ENCODE data around the gene HUWE1. TPM values are rescaled to one million over a fixed set of nuclear protein-coding genes. Genes with fewer than 3 reads are reported as not detected.
"Not testable (repeated sequence)": the region's sequence is repeated elsewhere in the genome, so short reads cannot be mapped to it uniquely, and the experiment has no call there.

Gene HUWE1
- total RNA-seq, 1 experiment from 2014 or later, result 277 TPM

DNA sequence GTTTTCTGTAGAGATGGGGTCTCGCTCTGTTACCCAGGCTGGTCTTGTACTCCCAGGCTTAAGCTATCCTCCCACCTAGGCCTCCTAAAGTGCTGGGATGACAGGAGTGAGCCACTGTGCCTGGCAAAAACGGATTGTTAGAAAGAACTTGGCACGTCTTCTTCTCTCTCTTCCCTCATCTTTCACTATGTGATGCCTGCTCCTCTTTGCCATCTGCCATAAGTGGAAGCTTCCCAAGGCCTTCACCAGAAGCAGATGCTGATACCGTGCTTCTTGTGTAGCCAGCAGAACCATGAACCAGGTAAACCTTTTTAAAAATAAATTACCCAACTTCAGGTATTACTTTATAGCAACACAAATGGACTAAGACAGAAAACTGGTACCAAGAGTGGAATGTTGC is 36.9 kb upstream of the HUWE1 start (continued):
- TF ChIP-seq, protein P1, sequence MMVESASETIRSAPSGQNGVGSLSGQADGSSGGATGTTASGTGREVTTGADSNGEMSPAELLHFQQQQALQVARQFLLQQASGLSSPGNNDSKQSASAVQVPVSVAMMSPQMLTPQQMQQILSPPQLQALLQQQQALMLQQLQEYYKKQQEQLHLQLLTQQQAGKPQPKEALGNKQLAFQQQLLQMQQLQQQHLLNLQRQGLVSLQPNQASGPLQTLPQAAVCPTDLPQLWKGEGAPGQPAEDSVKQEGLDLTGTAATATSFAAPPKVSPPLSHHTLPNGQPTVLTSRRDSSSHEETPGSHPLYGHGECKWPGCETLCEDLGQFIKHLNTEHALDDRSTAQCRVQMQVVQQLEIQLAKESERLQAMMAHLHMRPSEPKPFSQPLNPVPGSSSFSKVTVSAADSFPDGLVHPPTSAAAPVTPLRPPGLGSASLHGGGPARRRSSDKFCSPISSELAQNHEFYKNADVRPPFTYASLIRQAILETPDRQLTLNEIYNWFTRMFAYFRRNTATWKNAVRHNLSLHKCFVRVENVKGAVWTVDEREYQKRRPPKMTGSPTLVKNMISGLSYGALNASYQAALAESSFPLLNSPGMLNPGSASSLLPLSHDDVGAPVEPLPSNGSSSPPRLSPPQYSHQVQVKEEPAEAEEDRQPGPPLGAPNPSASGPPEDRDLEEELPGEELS (CRISPR knock-in tag; IDR thresholded peaks at IDR 0.05), result no peak
- TF ChIP-seq ELF4 (CRISPR knock-in tag; IDR thresholded peaks at IDR 0.05; ENCODE audit: low read depth) (no peak), JUN (CRISPR knock-in tag; IDR thresholded peaks at IDR 0.05) (no peak), ZNF263 (CRISPR knock-in tag; IDR thresholded peaks at IDR 0.05; ENCODE audit: low read depth) (no peak), MXD4 (CRISPR knock-in tag; IDR thresholded peaks at IDR 0.05; ENCODE audit: borderline replicate concordance) (no peak)
- TF ChIP-seq, protein P2, sequence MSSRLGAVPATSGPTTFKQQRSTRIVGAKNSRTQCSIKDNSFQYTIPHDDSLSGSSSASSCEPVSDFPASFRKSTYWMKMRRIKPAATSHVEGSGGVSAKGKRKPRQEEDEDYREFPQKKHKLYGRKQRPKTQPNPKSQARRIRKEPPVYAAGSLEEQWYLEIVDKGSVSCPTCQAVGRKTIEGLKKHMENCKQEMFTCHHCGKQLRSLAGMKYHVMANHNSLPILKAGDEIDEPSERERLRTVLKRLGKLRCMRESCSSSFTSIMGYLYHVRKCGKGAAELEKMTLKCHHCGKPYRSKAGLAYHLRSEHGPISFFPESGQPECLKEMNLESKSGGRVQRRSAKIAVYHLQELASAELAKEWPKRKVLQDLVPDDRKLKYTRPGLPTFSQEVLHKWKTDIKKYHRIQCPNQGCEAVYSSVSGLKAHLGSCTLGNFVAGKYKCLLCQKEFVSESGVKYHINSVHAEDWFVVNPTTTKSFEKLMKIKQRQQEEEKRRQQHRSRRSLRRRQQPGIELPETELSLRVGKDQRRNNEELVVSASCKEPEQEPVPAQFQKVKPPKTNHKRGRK (CRISPR knock-in tag; IDR thresholded peaks at IDR 0.05; ENCODE audit: borderline replicate concordance), result no peak

DNA sequence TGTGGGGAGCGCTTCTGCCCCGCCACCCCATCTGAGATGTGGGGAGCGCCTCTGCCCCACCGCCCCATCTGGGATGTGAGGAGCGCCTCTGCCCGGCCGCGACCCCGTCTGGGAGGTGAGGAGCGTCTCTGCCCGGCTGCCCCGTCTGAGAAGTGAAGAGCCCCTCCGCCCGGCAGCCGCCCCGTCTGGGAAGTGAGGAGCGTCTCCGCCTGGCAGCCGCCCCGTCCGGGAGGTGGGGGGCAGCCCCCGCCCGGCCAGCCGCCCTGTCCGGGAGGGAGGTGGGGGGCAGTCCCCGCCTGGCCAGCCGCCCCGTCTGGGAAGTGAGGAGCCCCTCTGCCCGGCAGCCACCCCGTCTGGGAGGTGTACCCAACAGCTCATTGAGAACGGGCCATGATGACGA is 35.1 kb upstream of the HUWE1 start:
- H3K4me1 Mint-ChIP-seq; DNase-seq (ENCODE audit: low spot score); H3K27ac Mint-ChIP-seq; H3K27me3 Mint-ChIP-seq (ENCODE audit: low read depth); POLR2A ChIA-PET; H3K36me3 Mint-ChIP-seq; CTCF ChIA-PET; H3K9me3 Mint-ChIP-seq; ATAC-seq; H3K4me3 Mint-ChIP-seq: not testable (repeated sequence)

DNA sequence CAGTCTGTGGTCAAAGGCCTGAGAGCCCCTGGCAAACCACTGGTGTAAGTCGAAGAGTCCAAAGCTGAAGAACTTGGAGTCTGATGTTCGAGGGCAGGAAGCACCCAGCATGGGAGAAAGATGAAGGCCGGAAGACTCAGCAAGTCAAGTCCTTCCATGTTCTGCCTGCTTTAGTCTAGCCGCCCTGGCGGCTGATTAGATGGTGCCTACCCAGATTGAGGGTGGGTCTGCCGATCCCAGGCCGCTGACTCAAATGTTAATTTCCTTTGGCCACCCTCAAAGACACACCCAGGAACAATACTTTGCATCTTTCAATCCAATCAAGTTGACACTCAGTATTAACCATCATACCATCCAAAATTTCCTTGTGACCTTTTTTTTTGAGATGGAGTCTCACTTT is 33.1 kb upstream of the HUWE1 start:
- ATAC-seq; POLR2A ChIA-PET; DNase-seq (ENCODE audit: low spot score); H3K27me3 Mint-ChIP-seq (ENCODE audit: low read depth); H3K36me3 Mint-ChIP-seq; H3K9me3 Mint-ChIP-seq; H3K4me3 Mint-ChIP-seq; H3K4me1 Mint-ChIP-seq; CTCF ChIA-PET; H3K27ac Mint-ChIP-seq: not testable (repeated sequence)

GRCh38 chrX:53718073-53718472 is 31.6 kb upstream of the HUWE1 start:
- POLR2A ChIA-PET, result no interaction called here
- ATAC-seq (no peak), DNase-seq (ENCODE audit: low spot score) (no peak)
- Mint-ChIP-seq H3K36me3 (no peaks in the 10 kb centered on the region), H3K4me1 (peaks cover 12% of the 10 kb centered on the region), H3K4me3 (no peak overlapping the region), H3K27ac (no peak overlapping the region), H3K27me3 (ENCODE audit: low read depth) (no peaks in the 10 kb centered on the region), H3K9me3 (no peaks in the 10 kb centered on the region)
- CTCF ChIA-PET, result no interaction called here
- no peak for TF ChIP-seq NFYB (CRISPR knock-in tag; conservative IDR thresholded peaks at IDR 0.05; ENCODE audit: low read depth)
- no peak for TF ChIP-seq KAT7 (CRISPR knock-in tag; IDR thresholded peaks at IDR 0.05; ENCODE audit: borderline replicate concordance)

- CTCF ChIA-PET, result no interaction called here
- H3K36me3 Mint-ChIP-seq, result no peaks in the 10 kb centered on the region
- TF ChIP-seq ZNF281 (CRISPR knock-in tag; IDR thresholded peaks at IDR 0.05) (no peak), NR2C2 (CRISPR knock-in tag; IDR thresholded peaks at IDR 0.05) (no peak), ZNF138 (CRISPR knock-in tag; conservative IDR thresholded peaks at IDR 0.05) (no peak), ZNF219 (CRISPR knock-in tag; IDR thresholded peaks at IDR 0.05; ENCODE audit: borderline replicate concordance) (no peak), ZNF232 (CRISPR knock-in tag; IDR thresholded peaks at IDR 0.05) (no peak), ATF3 (CRISPR knock-in tag; conservative IDR thresholded peaks at IDR 0.05) (no peak), SP1 (CRISPR knock-in tag; conservative IDR thresholded peaks at IDR 0.05) (no peak), CTCF (IDR thresholded peaks at IDR 0.05) (no peak), FOXJ3 (CRISPR knock-in tag; IDR thresholded peaks at IDR 0.05; ENCODE audit: borderline replicate concordance) (no peak)
- TF ChIP-seq, protein P3, sequence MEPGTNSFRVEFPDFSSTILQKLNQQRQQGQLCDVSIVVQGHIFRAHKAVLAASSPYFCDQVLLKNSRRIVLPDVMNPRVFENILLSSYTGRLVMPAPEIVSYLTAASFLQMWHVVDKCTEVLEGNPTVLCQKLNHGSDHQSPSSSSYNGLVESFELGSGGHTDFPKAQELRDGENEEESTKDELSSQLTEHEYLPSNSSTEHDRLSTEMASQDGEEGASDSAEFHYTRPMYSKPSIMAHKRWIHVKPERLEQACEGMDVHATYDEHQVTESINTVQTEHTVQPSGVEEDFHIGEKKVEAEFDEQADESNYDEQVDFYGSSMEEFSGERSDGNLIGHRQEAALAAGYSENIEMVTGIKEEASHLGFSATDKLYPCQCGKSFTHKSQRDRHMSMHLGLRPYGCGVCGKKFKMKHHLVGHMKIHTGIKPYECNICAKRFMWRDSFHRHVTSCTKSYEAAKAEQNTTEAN (CRISPR knock-in tag; IDR thresholded peaks at IDR 0.05), result no peak
Measured at GRCh38 chrX:53717205-53717604, 30.7 kb upstream of the HUWE1 start.

More at GRCh38 chrX:53717205-53717604, 30.7 kb upstream of the HUWE1 start:
- Mint-ChIP-seq H3K4me3 (no peak overlapping the region), H3K27ac (no peak overlapping the region), H3K27me3 (ENCODE audit: low read depth) (no peaks in the 10 kb centered on the region), H3K9me3 (no peaks in the 10 kb centered on the region), H3K4me1 (peaks cover 12% of the 10 kb centered on the region)
- no peak for ATAC-seq
- POLR2A ChIA-PET, result no interaction called here
- DNase-seq (ENCODE audit: low spot score), result no peak
